Esophagus (tissue), 2 donors: Measurements from ENCODE around the gene AGK. TPM values are rescaled to one million over a fixed set of nuclear protein-coding genes. Genes with fewer than 3 reads are reported as not detected.

Experiments
- H3K27ac ChIP-seq, 2 donors: one replicate each; pipeline ENCODE4 v1.5.1; 2013; ENCODE audit warnings: low read depth in 2 of 2, mild to moderate bottlenecking in 2 of 2, inconsistent platforms in 1 of 2, low read length in 1 of 2, moderate library complexity in 1 of 2
- H3K27me3 ChIP-seq, 2 donors: one replicate each; pipeline ENCODE4 v1.6.1; 2013; ENCODE audit warnings: low read length in 2 of 2, control low read depth in 1 of 2, mild to moderate bottlenecking in 1 of 2; ENCODE audit not compliant: insufficient read depth in 2 of 2, control insufficient read depth in 1 of 2
- H3K36me3 ChIP-seq, 2 donors: one replicate each; pipeline ENCODE4 v1.6.1; 2013; ENCODE audit warnings: low read length in 1 of 2; ENCODE audit not compliant: control insufficient read depth in 2 of 2, insufficient read depth in 2 of 2
- H3K4me1 ChIP-seq, 2 donors: one replicate each; pipeline ENCODE4 v1.6.1; 2013; ENCODE audit warnings: low read length in 1 of 2; ENCODE audit not compliant: control insufficient read depth in 2 of 2, insufficient read depth in 2 of 2
- H3K4me3 ChIP-seq, 2 donors: one replicate each; pipeline ENCODE4 v1.5.1; 2013; ENCODE audit warnings: low read length in 2 of 2, mild to moderate bottlenecking in 2 of 2, low read depth in 1 of 2, moderate library complexity in 1 of 2
- H3K9me3 ChIP-seq, 2 donors: one replicate each; pipeline ENCODE4 v1.6.1; 2013; ENCODE audit warnings: mild to moderate bottlenecking in 2 of 2, low read depth in 1 of 2, low read length in 1 of 2, moderate library complexity in 1 of 2; ENCODE audit not compliant: control insufficient read depth in 2 of 2, insufficient read depth in 1 of 2
- WGBS, 2 donors: extraction: QIAGEN DNeasy Blood & Tissue Kit; methylation state at CpG; one replicate each; pipeline ENCODE4 v1.1.7; 2013; 5-methylcytosine and 5-hydroxymethylcytosine counted together
- polyA plus RNA-seq, 2 donors: library from polyadenylated mRNA; stranded (reverse); fragments of 200-250 nt; gene quantifications; one replicate each; pipeline ENCODE4 v1.2.3, GENCODE V29; 2013
- donor health status: healthy with polysubstance abuse.
- donor health status: Bipolar disorder and iron deficiency.

Gene AGK
- polyA plus RNA-seq, 2 donors, result 11.1 to 12.1 TPM

DNA sequence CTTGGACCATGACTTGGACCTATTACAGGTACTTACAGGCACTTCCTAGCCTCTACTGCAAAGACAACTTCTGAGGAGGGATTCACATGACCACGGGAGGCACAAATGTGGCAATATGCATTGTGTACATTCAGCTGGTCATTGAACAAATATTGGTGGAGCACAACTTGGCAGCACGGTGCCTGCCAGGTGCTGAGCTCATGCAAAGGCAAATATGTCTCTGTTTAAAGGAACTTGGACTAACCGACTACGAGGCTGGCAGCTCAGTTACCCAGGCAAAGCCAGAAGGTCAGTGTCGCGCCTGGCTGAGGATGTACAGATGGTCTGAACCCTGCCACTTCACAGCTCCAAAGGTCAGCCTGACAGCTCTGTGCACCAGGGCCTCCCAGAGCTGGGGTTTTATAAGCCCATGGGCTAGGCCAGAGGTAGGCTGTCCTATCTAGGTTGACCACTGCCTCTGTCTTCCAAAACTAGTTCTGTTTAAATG, 144.6 kb downstream of the AGK start:
- H3K36me3 ChIP-seq, result peaks cover 0 to 3% of the 10 kb centered on the region in 2 donors
- H3K4me1 ChIP-seq, result peaks cover 4 to 13% of the 10 kb centered on the region in 2 donors
- H3K4me3 ChIP-seq, result no peak overlapping the region
- no peak overlapping the region for H3K27ac ChIP-seq
- no peaks in the 10 kb centered on the region for H3K27me3 ChIP-seq
- H3K9me3 ChIP-seq, result no peaks in the 10 kb centered on the region
- 66 to 72% methylated on average over 6 of the region's 6 CpGs for WGBS, 2 donors

DNA sequence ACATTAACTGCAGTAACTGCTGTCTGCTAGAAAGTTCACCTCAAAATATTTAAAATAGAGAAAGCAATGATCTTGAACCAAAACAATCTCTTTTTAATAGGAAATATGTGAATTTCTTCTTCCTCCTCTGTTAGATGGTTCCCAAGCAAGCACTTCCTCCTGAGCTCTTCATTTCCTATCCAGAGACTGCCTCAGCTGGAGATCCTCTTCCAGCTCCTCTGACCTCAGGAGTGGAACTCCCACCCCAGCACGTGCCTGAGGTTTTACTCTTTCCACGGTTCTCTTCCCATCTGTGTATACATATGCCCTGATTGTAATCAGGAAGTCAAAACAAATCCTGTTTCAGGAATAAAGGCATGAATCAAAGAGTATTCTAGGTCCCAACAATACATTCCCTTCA, 145.1 kb downstream of the AGK start:
- Histone ChIP-seq H3K36me3 (no peaks in the 10 kb centered on the region), H3K4me3 (no peak overlapping the region), H3K27ac (no peak overlapping the region), H3K27me3 (no peaks in the 10 kb centered on the region), H3K9me3 (no peaks in the 10 kb centered on the region), H3K4me1 (peaks cover 5 to 13% of the 10 kb centered on the region in 2 donors)
- WGBS, 2 donors, result 51 to 56% methylated on average over 2 of the region's 2 CpGs

DNA sequence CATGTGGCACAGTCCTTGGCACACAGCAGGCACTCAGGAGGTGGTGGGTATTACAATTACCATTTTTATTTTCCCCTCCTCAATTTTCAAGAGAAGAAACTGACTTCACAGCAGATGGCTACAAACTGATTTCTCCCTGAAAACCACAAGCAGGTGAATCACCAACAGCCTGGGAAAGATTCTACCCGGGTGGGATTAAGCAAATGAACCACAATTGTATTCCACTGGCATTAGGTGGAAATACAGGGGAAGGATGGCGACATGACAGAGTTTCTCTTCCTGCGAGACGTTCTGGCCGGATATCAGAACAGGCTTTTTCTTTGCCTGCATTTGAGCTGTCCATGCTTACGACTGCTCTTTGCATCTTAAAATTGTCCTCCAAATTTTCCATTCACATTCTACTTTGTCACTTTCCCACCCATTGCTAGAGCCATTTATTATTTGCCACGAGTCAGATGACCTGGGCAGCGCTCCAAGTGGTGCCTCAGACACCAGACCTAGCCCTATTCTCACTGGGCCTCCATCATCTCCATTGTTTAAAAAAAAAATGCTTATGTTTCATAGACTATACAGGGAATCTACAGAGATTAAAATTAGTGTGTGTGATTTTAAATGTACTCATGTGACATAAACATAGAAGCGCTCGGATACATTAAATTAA, 146.1 kb downstream of the AGK start:
- WGBS, 2 donors, result 66 to 77% methylated on average over 10 of the region's 10 CpGs
- Histone ChIP-seq H3K27ac (no peak overlapping the region), H3K36me3 (no peaks in the 10 kb centered on the region), H3K4me1 (peaks cover 5 to 13% of the 10 kb centered on the region in 2 donors), H3K4me3 (no peak overlapping the region), H3K9me3 (no peaks in the 10 kb centered on the region), H3K27me3 (no peaks in the 10 kb centered on the region)

DNA sequence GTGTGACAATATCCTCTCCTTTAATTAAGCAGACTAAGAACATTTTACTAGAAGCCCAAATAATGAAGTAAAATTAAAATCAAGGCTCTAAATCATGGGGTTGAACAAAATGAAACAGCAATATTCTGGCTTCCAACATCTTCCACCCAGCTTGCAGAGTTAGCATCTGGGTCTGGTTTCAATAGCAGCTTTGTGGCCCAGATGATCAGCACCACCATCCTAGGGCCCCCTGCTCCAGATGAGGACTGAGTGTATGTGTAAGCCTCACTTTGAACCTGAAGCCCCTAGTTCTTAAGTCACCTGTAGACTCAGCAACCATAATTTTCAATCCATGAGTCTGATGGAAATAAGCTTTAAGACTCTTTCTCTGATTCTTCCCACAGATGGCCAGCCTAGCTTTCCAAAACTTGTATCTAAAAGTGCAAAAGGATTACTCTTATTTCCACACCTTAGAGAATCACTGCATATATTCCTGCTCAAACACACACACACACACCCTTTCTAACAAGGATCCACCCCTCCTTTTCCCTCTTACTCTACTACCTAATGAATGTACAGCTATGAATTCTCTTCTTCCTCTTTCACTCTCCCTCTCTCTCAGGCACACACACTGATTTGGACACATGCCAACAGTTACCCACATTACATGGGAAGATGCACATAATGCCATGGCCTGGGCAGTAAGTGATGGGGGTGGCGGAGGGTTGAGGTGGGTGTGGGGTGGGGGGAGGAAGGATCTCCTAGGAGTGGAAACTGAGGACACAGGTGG, 147.2 kb downstream of the AGK start:
- Histone ChIP-seq H3K36me3 (no peaks in the 10 kb centered on the region), H3K27me3 (no peaks in the 10 kb centered on the region), H3K4me1 (peaks cover 5 to 13% of the 10 kb centered on the region in 2 donors), H3K9me3 (no peaks in the 10 kb centered on the region), H3K4me3 (no peak overlapping the region), H3K27ac (no peak overlapping the region)
- 93 to 100% methylated on average over 1 of the region's 1 CpG for WGBS, 2 donors

DNA sequence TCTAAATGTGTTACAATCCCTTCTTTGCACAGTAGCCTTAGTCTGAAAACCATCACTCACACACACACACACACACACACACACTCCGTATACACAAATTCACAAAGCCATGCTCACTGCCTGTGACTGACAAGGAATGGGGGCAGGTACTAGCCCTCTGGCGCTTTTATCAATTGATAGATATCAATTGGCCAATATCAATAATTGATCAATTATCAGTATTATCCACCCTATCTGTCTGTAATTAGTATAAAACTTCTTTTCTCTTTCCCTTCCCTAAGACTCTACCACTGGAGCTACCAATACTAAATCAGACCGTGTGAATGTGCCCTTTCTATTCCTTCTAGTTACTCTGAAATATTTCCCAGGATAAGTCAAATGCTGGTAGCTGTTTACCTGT, 148.7 kb downstream of the AGK start:
- no peaks in the 10 kb centered on the region for H3K27me3 ChIP-seq
- H3K4me3 ChIP-seq, result no peak overlapping the region
- no peaks in the 10 kb centered on the region for H3K9me3 ChIP-seq
- H3K27ac ChIP-seq, result no peak overlapping the region
- H3K4me1 ChIP-seq, result peaks cover 5 to 11% of the 10 kb centered on the region in 2 donors
- no peaks in the 10 kb centered on the region for H3K36me3 ChIP-seq
- WGBS, 2 donors, result 69 to 77% methylated on average over 3 of the region's 3 CpGs

DNA sequence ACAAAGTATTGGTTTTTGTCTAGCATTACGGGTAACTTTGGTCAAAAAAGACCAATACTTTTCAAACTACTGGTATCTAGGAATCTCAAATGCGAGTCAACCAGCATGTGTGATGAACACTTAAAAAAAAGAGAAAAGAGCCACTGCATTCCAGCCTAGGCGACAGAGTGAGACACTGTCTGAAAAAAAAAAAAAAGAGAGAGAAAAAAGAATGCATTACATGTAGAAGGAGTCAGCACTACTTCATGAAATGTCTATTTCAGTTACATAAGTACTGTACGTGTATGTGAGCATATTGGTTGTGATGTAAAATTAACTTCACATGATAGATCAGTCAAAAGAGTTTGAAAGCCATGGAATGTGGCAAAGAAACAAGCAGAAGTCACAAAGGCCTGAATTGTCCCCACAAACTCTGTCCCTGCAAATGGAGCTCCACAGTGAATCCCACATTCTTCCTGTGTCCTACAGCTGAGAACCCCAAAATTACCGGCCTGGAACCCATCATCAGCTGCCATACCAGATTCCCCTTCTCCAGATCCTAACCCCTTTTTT, 149.2 kb downstream of the AGK start:
- Histone ChIP-seq H3K27me3 (no peaks in the 10 kb centered on the region), H3K4me3 (peak overlapping the region in 1 of 2 donors; percentile 68), H3K36me3 (no peaks in the 10 kb centered on the region), H3K27ac (no peak overlapping the region), H3K9me3 (no peaks in the 10 kb centered on the region), H3K4me1 (peaks cover 5 to 11% of the 10 kb centered on the region in 2 donors)
- WGBS, 2 donors, result 61 to 65% methylated on average over 5 of the region's 5 CpGs

DNA sequence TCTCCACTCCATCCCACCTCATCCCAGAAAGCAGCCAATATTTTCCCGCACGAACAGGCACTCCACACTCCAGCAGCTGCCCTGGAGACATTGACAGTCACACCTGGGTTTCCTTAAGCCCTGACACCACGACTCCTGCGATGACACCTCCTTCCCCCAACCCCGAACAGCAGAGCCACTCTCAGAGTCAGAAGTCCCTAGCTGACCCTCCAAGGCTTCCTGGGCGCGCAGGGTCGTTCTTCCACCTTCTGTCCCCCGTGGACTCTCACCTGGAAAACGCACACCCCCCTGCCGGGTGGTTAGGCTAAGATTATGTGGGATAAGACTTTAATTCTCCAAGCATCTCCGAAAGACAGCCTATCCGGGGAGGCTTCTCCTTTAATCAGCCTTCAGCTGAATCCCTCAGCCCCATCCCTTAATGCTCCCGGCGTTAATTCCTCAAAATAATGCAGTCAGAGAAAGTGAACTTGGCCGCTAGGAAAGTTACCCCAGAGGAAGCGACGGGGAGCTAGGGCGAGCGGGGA, 149.7 kb downstream of the AGK start:
- Histone ChIP-seq H3K36me3 (no peaks in the 10 kb centered on the region), H3K27ac (peak overlapping the region; percentile 67 to 82), H3K9me3 (no peaks in the 10 kb centered on the region), H3K4me1 (peaks cover 5 to 8% of the 10 kb centered on the region in 2 donors), H3K4me3 (peak overlapping the region; percentile 31 to 68), H3K27me3 (no peaks in the 10 kb centered on the region)
- WGBS, 2 donors, result 8 to 9% methylated on average over 20 of the region's 20 CpGs

DNA sequence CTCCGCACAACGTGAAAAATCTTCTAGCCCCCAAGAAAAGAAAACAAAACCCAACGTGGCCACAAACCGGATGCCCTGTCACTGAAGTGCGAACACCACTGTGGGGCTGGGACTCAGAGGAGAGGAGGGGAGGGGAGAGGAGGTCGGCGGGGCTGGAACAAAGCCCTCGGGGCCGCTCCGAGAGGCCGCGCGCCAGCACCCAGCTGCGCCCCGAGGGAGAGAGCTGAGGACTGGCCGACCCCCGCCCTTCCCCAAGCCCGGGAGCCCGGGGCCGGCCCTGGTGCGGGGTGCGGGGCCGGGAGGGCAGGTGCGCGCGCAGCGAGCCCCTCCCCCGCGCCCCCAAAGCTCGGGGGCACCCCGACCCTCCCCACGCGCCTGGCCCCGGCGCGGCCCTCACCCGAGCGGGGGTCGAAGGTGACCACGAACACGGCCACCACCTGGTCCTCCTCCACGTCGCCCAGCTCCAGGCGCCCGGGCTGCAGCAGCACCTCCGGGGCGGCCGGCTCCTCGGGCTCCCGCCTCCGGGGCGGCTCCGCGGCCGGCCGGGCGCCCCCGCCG, 150.4 kb downstream of the AGK start:
- Histone ChIP-seq H3K27me3 (no peaks in the 10 kb centered on the region), H3K27ac (peak overlapping the region; percentile 60 to 82), H3K4me1 (peaks cover 5 to 7% of the 10 kb centered on the region in 2 donors), H3K36me3 (no peaks in the 10 kb centered on the region), H3K4me3 (peak overlapping the region; percentile 68 to 75), H3K9me3 (no peaks in the 10 kb centered on the region)
- WGBS, 2 donors, result 0 to 1% methylated on average over 28 to 59 of the region's 59 CpGs

DNA sequence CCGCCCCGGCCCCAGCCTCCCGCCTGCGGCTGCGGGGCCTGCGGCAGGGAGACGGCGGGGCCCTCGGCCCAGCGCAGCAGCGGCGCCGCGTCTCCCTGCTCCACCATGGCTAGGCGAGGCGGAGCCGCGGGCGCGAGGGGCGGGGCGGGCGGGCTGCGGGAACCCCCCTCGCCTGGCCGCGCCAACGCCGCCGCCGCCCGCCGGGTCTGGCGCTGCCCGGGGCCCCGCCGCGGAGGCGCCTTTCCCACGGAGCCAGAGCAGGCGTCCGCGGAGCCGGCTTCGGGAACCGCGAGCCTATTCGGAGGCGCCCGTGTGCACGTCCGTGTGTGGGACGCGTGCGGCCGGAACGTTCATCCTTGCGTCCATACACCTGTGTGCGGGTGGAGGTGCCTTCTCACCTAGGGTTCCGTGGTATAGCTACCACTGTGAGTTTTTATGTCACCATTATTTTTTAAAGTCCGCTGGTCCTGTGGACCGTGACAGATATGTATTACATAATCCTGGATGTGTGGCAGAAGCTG, 150.9 kb downstream of the AGK start, which contains the start of gene DENND11:
DENND11 (minus strand) TSS at position 120 of the 521 bp plus-strand sequence; CDS start at position 107, 13 bp downstream.
- Histone ChIP-seq H3K27ac (peak within 1 kb of the TSS; percentile 67 to 82), H3K36me3 (no peaks in the 10 kb centered on the region), H3K27me3 (no peaks in the 10 kb centered on the region), H3K4me3 (peak within 1 kb of the TSS; percentile 68 to 75), H3K4me1 (peaks cover 4 to 5% of the 10 kb centered on the region in 2 donors), H3K9me3 (no peaks in the 10 kb centered on the region)
- 0 to 1% methylated on average over 49 to 62 of the region's 62 CpGs for WGBS, 2 donors
